ENCODE results near the gene C1orf122. TPM values are rescaled to one million over a fixed set of nuclear protein-coding genes. Genes with fewer than 3 reads are reported as not detected.

The C1orf122 gene
- total RNA-seq, 2 donors from 2014 or later, result 141 to 170 TPM

- TF ChIP-seq CTCF (IDR thresholded peaks at IDR 0.05) (no peak), POLR2AphosphoS5 (IDR thresholded peaks at IDR 0.05) (no peak), POLR2A (IDR thresholded peaks at IDR 0.05) (no peak)
- Histone ChIP-seq H3K36me3 (peaks cover 0 to 23% of the 10 kb centered on the region in 2 donors), H3K27me3 (replicated peaks; ENCODE audit: insufficient read depth) (no peaks in the 10 kb centered on the region), H3K4me1 (replicated peaks) (peaks cover 8% of the 10 kb centered on the region), H3K27ac (no peak overlapping the region), H3K4me3 (no peak overlapping the region), H3K9me3 (no peaks in the 10 kb centered on the region)
- WGBS, result 94% methylated on average over 1 of the region's 1 CpG
- no peak for DNase-seq (ENCODE audit: low spot score)
- intact Hi-C loops (cut with DNase I), result loop anchor here (10.0 kb wide), 2 partner anchors 208 to 248 kb away; partner anchors contain the start of genes DNALI1, GNL2 and SNIP1
Measured at GRCh38 chr1:37802439-37802838, 5.2 kb upstream of the C1orf122 start.

GRCh38 chr1:37807220-37807554 lies 403 bp upstream of the C1orf122 start:
- no peak for DNase-seq (ENCODE audit: low spot score)
- WGBS, result 5% methylated on average over 9 of the region's 9 CpGs
- no peak for TF ChIP-seq CTCF (IDR thresholded peaks at IDR 0.05)
- TF ChIP-seq POLR2AphosphoS5 (IDR thresholded peaks at IDR 0.05), result no peak
- TF ChIP-seq POLR2A (IDR thresholded peaks at IDR 0.05), result no peak
- peaks cover 14% of the 10 kb centered on the region for H3K4me1 ChIP-seq (replicated peaks)
- H3K9me3 ChIP-seq, result no peaks in the 10 kb centered on the region
- intact Hi-C loops (cut with DNase I), result loop anchor here (5.0 to 10.0 kb wide), 3 partner anchors 115 to 252 kb away; partner anchors contain the start of genes CDCA8, DNALI1, GNL2 and SNIP1
- H3K4me3 ChIP-seq, result peak overlapping the region; percentile 79 to 90
- peaks cover 0 to 23% of the 10 kb centered on the region in 2 donors for H3K36me3 ChIP-seq
- H3K27me3 ChIP-seq (replicated peaks; ENCODE audit: insufficient read depth), result no peaks in the 10 kb centered on the region
- peak overlapping the region; percentile 94 to 98 for H3K27ac ChIP-seq

GRCh38 chr1:37808369-37809319 lies 1.1 kb downstream of the C1orf122 start:
- intact Hi-C loops (cut with DNase I), result loop anchor here (2.0 to 10.0 kb wide), 4 partner anchors 50 to 254 kb away; partner anchors contain the start of genes CDCA8, DNALI1, GNL2 and MTF1
- TF ChIP-seq POLR2A (IDR thresholded peaks at IDR 0.05) (no peak), POLR2AphosphoS5 (IDR thresholded peaks at IDR 0.05) (no peak)

GRCh38 chr1:37809942-37810341 lies 2.4 kb downstream of the C1orf122 start:
- intact Hi-C loops (cut with DNase I), result loop anchor here (2.0 to 10.0 kb wide), 4 partner anchors 49 to 255 kb away; partner anchors contain the start of genes CDCA8, DNALI1, GNL2 and MTF1
- TF ChIP-seq POLR2AphosphoS5 (IDR thresholded peaks at IDR 0.05) (no peak), CTCF (IDR thresholded peaks at IDR 0.05) (no peak), POLR2A (IDR thresholded peaks at IDR 0.05) (no peak)
- Histone ChIP-seq H3K27me3 (replicated peaks; ENCODE audit: insufficient read depth) (no peaks in the 10 kb centered on the region), H3K4me3 (no peak overlapping the region), H3K36me3 (no peaks in the 10 kb centered on the region), H3K27ac (no peak overlapping the region), H3K4me1 (replicated peaks) (peaks cover 14% of the 10 kb centered on the region), H3K9me3 (no peaks in the 10 kb centered on the region)
- WGBS, result 58% methylated on average over 2 of the region's 2 CpGs
- no peak for DNase-seq (ENCODE audit: low spot score)

More at GRCh38 chr1:37808369-37809319, 1.1 kb downstream of the C1orf122 start:
- Histone ChIP-seq H3K27ac (peak overlapping the region; percentile 94 to 98), H3K36me3 (peaks cover 0 to 9% of the 10 kb centered on the region in 2 donors), H3K4me1 (replicated peaks) (peaks cover 14% of the 10 kb centered on the region), H3K4me3 (peak overlapping the region; percentile 79 to 90), H3K27me3 (replicated peaks; ENCODE audit: insufficient read depth) (no peaks in the 10 kb centered on the region), H3K9me3 (no peaks in the 10 kb centered on the region)
- 2% methylated on average over 51 of the region's 54 CpGs for WGBS
- peak; percentile 27 for DNase-seq (ENCODE audit: low spot score)

- no peak for DNase-seq (ENCODE audit: low spot score)
- no peak for TF ChIP-seq POLR2AphosphoS5 (IDR thresholded peaks at IDR 0.05)
- peak in 3 of 4 experiments; percentile 35 to 56 (median 37) for TF ChIP-seq CTCF (IDR thresholded peaks at IDR 0.05)
- no peaks in the 10 kb centered on the region for H3K9me3 ChIP-seq
- WGBS, result 43% methylated on average over 7 of the region's 7 CpGs
- no peak overlapping the region for H3K4me3 ChIP-seq
- intact Hi-C loops (cut with DNase I), result no loop called here
- no peak overlapping the region for H3K27ac ChIP-seq
- no peaks in the 10 kb centered on the region for H3K27me3 ChIP-seq (replicated peaks; ENCODE audit: insufficient read depth)
- no peaks in the 10 kb centered on the region for H3K36me3 ChIP-seq
- H3K4me1 ChIP-seq (replicated peaks), result peaks cover 14% of the 10 kb centered on the region
Measured at GRCh38 chr1:37811027-37811655, 3.6 kb downstream of the C1orf122 start.
